ENCODE data around the gene RBFOX1. TPM values are rescaled to one million over a fixed set of nuclear protein-coding genes. Genes with fewer than 3 reads are reported as not detected.

RBFOX1 gene
- total RNA-seq, 1 donor from 2014 or later, result not detected

- no peak overlapping the region for H3K4me3 Mint-ChIP-seq
- intact Hi-C loops (cut with micrococcal nuclease), result no loop called here
- H3K27me3 Mint-ChIP-seq, result no peaks in the 10 kb centered on the region
- no peak for DNase-seq
- H3K27ac Mint-ChIP-seq, result no peak overlapping the region
- peaks cover 9% of the 10 kb centered on the region for H3K9me3 Mint-ChIP-seq
- H3K4me1 Mint-ChIP-seq, result no peaks in the 10 kb centered on the region
- H3K36me3 Mint-ChIP-seq (ENCODE audit: low read depth), result no peaks in the 10 kb centered on the region
Observed at GRCh38 chr16:7755347-7755882, 422.8 kb downstream of the RBFOX1 start.
